ENCODE data around the gene ITGAL. TPM values are rescaled to one million over a fixed set of nuclear protein-coding genes. Genes with fewer than 3 reads are reported as not detected.

Gene ITGAL
- total RNA-seq, 1 donor from 2014 or later = not detected

DNA sequence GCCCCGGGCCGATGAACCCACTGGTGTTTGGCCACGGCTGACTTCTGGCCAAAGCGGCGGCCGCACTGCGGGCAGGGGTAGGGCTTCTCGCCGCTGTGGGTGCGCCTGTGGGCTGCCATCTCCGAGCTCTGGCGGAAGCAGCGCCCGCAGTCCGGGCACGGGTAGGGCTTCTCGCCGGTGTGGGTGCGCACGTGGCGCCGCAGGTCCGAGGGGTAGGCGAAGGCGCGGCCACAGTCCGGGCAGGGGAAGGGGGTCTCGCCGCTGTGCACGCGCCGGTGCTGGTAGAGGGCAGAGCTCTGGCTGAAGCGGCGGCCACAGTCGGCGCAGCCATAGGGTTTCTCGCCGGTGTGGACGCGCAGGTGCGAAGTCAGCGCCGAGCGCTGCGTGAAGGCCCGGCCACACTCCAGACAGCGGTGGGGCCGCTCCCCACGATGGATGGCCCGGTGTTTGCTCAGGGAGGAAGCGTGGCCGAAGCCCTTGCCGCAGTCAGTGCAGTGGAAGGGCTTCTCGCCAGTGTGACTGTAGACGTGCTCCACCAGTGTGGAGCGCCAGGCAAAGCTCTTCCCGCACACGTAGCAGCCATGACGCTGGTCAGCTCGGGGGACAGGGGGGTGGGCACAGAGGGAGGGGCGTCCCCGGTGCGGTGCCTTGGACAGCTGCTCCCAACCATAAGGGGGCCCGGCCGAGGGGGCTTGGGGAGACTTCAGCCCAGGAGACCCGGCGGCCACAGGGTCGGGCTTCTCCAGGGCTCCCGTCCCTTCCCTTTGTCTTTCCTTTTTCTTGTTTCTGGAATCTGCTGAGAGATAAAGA lies 83.0 kb downstream of the ITGAL start:
- no peak for DNase-seq
- Mint-ChIP-seq H3K4me3 (ENCODE audit: unreplicated experiment) (peak overlapping the region; percentile 95), H3K27me3 (ENCODE audit: unreplicated experiment) (peaks cover 11% of the 10 kb centered on the region), H3K36me3 (ENCODE audit: unreplicated experiment) (peaks cover 11% of the 10 kb centered on the region), H3K4me1 (ENCODE audit: low read depth, unreplicated experiment) (peaks cover 23% of the 10 kb centered on the region), H3K9me3 (ENCODE audit: unreplicated experiment) (peaks cover 10% of the 10 kb centered on the region), H3K27ac (ENCODE audit: unreplicated experiment) (peak overlapping the region; percentile 98)
- TF ChIP-seq, protein P1, sequence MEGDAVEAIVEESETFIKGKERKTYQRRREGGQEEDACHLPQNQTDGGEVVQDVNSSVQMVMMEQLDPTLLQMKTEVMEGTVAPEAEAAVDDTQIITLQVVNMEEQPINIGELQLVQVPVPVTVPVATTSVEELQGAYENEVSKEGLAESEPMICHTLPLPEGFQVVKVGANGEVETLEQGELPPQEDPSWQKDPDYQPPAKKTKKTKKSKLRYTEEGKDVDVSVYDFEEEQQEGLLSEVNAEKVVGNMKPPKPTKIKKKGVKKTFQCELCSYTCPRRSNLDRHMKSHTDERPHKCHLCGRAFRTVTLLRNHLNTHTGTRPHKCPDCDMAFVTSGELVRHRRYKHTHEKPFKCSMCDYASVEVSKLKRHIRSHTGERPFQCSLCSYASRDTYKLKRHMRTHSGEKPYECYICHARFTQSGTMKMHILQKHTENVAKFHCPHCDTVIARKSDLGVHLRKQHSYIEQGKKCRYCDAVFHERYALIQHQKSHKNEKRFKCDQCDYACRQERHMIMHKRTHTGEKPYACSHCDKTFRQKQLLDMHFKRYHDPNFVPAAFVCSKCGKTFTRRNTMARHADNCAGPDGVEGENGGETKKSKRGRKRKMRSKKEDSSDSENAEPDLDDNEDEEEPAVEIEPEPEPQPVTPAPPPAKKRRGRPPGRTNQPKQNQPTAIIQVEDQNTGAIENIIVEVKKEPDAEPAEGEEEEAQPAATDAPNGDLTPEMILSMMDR (IDR thresholded peaks at IDR 0.05; ENCODE audit: partially characterized antibody, unreplicated experiment) = no peak

DNA sequence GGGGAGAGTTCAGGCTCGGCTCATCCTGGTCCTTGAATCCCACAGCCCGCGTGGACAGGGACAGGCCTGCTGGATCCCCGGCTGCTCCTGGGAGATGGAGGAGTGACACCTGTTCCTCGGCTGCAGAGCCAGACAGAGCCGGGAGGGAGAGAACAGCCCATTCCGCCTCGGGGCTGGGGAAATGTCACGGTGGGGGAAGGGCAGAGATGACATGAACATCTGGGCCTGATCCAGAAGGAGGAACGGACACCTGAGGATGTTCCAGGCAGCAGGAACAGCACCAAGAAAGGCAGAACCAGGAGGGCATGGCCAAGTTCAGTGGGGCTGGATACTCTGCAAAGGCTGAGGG lies 83.6 kb downstream of the ITGAL start:
- TF ChIP-seq, protein P1 (IDR thresholded peaks at IDR 0.05; ENCODE audit: partially characterized antibody, unreplicated experiment) = no peak
- H3K27me3 Mint-ChIP-seq (ENCODE audit: unreplicated experiment) = peaks cover 11% of the 10 kb centered on the region
- peaks cover 12% of the 10 kb centered on the region for H3K9me3 Mint-ChIP-seq (ENCODE audit: unreplicated experiment)
- H3K4me3 Mint-ChIP-seq (ENCODE audit: unreplicated experiment) = peak overlapping the region; percentile 95
- H3K4me1 Mint-ChIP-seq (ENCODE audit: low read depth, unreplicated experiment) = peaks cover 25% of the 10 kb centered on the region
- peak overlapping the region; percentile 98 for H3K27ac Mint-ChIP-seq (ENCODE audit: unreplicated experiment)
- peaks cover 11% of the 10 kb centered on the region for H3K36me3 Mint-ChIP-seq (ENCODE audit: unreplicated experiment)
- DNase-seq = peak; percentile 67

DNA sequence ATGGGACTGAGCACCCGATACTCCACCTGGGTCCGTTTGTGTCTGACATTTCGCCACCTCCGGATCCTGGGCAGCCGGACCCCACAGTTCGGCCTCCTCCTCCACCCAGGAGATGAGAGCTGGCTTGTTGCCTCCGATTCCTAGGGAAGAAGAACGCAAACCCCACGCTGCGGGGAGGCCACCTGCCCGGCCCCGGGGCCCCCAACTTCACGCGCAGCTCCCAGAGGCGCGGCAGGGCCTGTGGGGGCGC lies 85.1 kb downstream of the ITGAL start:
- DNase-seq = no peak
- peaks cover 26% of the 10 kb centered on the region for H3K4me1 Mint-ChIP-seq (ENCODE audit: low read depth, unreplicated experiment)
- TF ChIP-seq, protein P1 (IDR thresholded peaks at IDR 0.05; ENCODE audit: partially characterized antibody, unreplicated experiment) = no peak
- H3K4me3 Mint-ChIP-seq (ENCODE audit: unreplicated experiment) = peak overlapping the region; percentile 86
- peak overlapping the region; percentile 92 for H3K27ac Mint-ChIP-seq (ENCODE audit: unreplicated experiment)
- peaks cover 11% of the 10 kb centered on the region for H3K27me3 Mint-ChIP-seq (ENCODE audit: unreplicated experiment)
- peaks cover 12% of the 10 kb centered on the region for H3K9me3 Mint-ChIP-seq (ENCODE audit: unreplicated experiment)
- peaks cover 11% of the 10 kb centered on the region for H3K36me3 Mint-ChIP-seq (ENCODE audit: unreplicated experiment)

DNA sequence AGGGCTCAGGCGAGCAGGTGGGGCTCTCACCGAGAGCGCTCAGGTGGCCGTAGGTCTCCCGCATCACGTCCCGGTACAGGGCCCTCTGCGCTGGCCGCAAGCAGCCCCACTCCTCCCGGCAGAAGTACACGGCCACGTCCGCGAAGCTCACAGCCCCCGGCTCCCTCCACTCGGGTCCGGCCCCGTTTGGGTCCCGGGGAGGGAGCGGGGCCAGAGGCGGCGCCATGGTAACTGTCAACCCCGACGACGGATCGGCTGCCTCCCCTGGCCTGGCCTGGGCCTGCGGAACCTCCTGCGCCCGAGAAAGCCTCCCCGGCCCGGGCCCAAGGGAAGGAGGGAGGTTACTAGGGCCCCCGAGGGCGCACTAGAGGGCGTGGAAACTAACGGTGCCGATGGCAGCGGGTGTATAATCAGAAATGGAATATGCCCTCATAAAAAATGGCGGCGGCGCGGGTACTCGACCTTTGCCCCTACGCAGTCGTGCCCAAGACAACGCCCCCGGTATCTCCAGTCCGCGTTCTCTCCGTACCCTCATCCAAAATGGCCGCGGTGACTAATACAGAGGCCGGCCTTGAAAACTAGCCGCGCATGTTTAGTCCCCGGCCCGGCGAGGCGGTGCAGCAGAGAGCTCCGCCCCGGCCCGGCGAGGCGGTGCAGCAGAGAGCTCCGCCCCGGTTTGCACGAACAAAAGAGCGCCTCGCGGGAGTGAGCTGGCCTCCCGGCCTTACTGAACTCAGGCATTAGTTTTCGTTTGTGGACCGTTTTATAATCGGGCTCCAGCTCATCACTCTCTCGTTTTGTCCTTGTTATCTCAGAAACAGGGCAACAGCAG lies 85.6 kb downstream of the ITGAL start, which contains the start of gene ZNF764:
ZNF764 (minus strand) TSS at position 418 of the 832 bp plus-strand sequence; CDS start at position 226, 192 bp downstream.
- TF ChIP-seq, protein P1 (IDR thresholded peaks at IDR 0.05; ENCODE audit: partially characterized antibody, unreplicated experiment) = no peak
- H3K27me3 Mint-ChIP-seq (ENCODE audit: unreplicated experiment) = peaks cover 12% of the 10 kb centered on the region
- H3K4me1 Mint-ChIP-seq (ENCODE audit: low read depth, unreplicated experiment) = peaks cover 26% of the 10 kb centered on the region
- H3K27ac Mint-ChIP-seq (ENCODE audit: unreplicated experiment) = peak within 1 kb of the TSS; percentile 99
- peak; percentile 93 for DNase-seq
- peaks cover 11% of the 10 kb centered on the region for H3K36me3 Mint-ChIP-seq (ENCODE audit: unreplicated experiment)
- H3K9me3 Mint-ChIP-seq (ENCODE audit: unreplicated experiment) = peaks cover 12% of the 10 kb centered on the region
- H3K4me3 Mint-ChIP-seq (ENCODE audit: unreplicated experiment) = peak within 1 kb of the TSS; percentile 86
